Body of pancreas (tissue), 4 donors: Measurements from ENCODE around the gene MASP1.

Experiments used
- CTCF ChIP-seq, 7 experiments: fragments of 450-650 bp in 4 of 7; fragments of 200-600 bp in 3 of 7; sonication (generic) in 3 of 7; IDR thresholded peaks; one replicate each; pipeline ENCODE4 v1.5.1; 2016 to 2019; ENCODE audit warnings: antibody characterized with exemption in 7 of 7
- POLR2A ChIP-seq, 3 donors: fragments of 450-650 bp; IDR thresholded peaks; one replicate each; pipeline ENCODE4 v1.6.1; 2016; ENCODE audit warnings: antibody characterized with exemption in 3 of 3, mild to moderate bottlenecking in 2 of 3

GRCh38 chr3:187252311-187252710, 39.2 kb downstream of the MASP1 start:
- TF ChIP-seq CTCF (IDR thresholded peaks at IDR 0.05) (no peak), POLR2A (IDR thresholded peaks at IDR 0.05) (no peak)
